Measurements from ENCODE around the gene ZNF207. TPM values are rescaled to one million over a fixed set of nuclear protein-coding genes. Genes with fewer than 3 reads are reported as not detected.
"Not testable (repeated sequence)": the region's sequence is repeated elsewhere in the genome, so short reads cannot be mapped to it uniquely, and the experiment has no call there.

The ZNF207 gene
- polyA plus RNA-seq, 2 of the 4 experiments (the other 2 are of a cell fraction) = 208 to 292 TPM

GRCh38 chr17:32398946-32399345 is 49.0 kb downstream of the ZNF207 start:
- Histone ChIP-seq H3K4me2 (no peak overlapping the region), H3K9me3 (no peaks in the 10 kb centered on the region), H3K4me3 (no peak overlapping the region), H3K27ac (no peak overlapping the region), H3K4me1 (0 out of 3 replicates have a peak, but pooled peaks cover 4% of the 10 kb centered on the region)
- no peak for FAIRE-seq
- no peak; a peak in 1 of 6 replicates for ATAC-seq
- no peak for DNase-seq (ENCODE audit: low read depth in 1 of 2, low spot score in 1 of 2)
- POLR2A ChIA-PET = interaction anchor here (0.8 kb wide), 1 partner anchor 45 kb away, joined by 3 read pairs; the partner anchor contains the start of gene PSMD11
- TF ChIP-seq RARB (CRISPR knock-in tag; IDR thresholded peaks at IDR 0.05) (no peak), EP300 (IDR thresholded peaks at IDR 0.05) (no peak), MAZ (IDR thresholded peaks at IDR 0.05; ENCODE audit: borderline replicate concordance, low read depth, low read length) (no peak), HDAC2 (IDR thresholded peaks at IDR 0.05) (no peak), ZNF302 (CRISPR knock-in tag; IDR thresholded peaks at IDR 0.05) (no peak), SREBF2 (IDR thresholded peaks at IDR 0.05) (no peak), JUNB (IDR thresholded peaks at IDR 0.05) (no peak), POLR2AphosphoS2 (conservative IDR thresholded peaks at IDR 0.05; ENCODE audit: low read length) (no peak), PBX3 (IDR thresholded peaks at IDR 0.05) (no peak), EHF (CRISPR knock-in tag; IDR thresholded peaks at IDR 0.05) (no peak)
- CTCF ChIA-PET = interaction anchor here (0.8 to 2.3 kb wide), 5 partner anchors 9 to 45 kb away, joined by 3 to 10 read pairs (median 5); partner anchors contain the start of gene PSMD11

GRCh38 chr17:32410085-32410484 is 60.1 kb downstream of the ZNF207 start:
- H3K27ac ChIP-seq; ATAC-seq; H3K4me1 ChIP-seq; H3K4me2 ChIP-seq; FAIRE-seq; DNase-seq (ENCODE audit: low read depth in 1 of 2, low spot score in 1 of 2); POLR2A ChIA-PET; H3K9me3 ChIP-seq; H3K4me3 ChIP-seq: not testable (repeated sequence)
- CTCF ChIA-PET = interaction anchor here (0.6 kb wide), 1 partner anchor 268 kb away, joined by 3 read pairs; no protein-coding TSS in a partner anchor
- 93% methylated on average over 3 of the region's 3 CpGs for WGBS (ENCODE audit: missing lambda C conversion rate)

- no peak overlapping the region for H3K27ac ChIP-seq
- peaks cover 17% of the 10 kb centered on the region for H3K9me3 ChIP-seq
- ChIA-PET POLR2A (no interaction called here), CTCF (interaction anchor here (1.1 to 3.3 kb wide), 2 partner anchors 17 to 18 kb away, joined by 7 to 12 read pairs; partner anchors contain the start of gene PSMD11)
- no peak for FAIRE-seq
- peaks cover 9% of the 10 kb centered on the region for H3K4me1 ChIP-seq
- no peak overlapping the region for H3K4me2 ChIP-seq
- TF ChIP-seq NPAS2 (CRISPR knock-in tag; IDR thresholded peaks at IDR 0.05; ENCODE audit: borderline replicate concordance) = no peak
- no peak for TF ChIP-seq JUN (IDR thresholded peaks at IDR 0.05)
- TF ChIP-seq EHF (CRISPR knock-in tag; IDR thresholded peaks at IDR 0.05) = no peak
- no peak for TF ChIP-seq NR3C1 (IDR thresholded peaks at IDR 0.05)
- no peak for TF ChIP-seq TFCP2L1 (CRISPR knock-in tag; IDR thresholded peaks at IDR 0.05)
- no peak for TF ChIP-seq POLR2AphosphoS2 (conservative IDR thresholded peaks at IDR 0.05; ENCODE audit: low read length)
- TF ChIP-seq FOSL2 (IDR thresholded peaks at IDR 0.05) = no peak
- TF ChIP-seq FOSL2 (CRISPR knock-in tag; IDR thresholded peaks at IDR 0.05) = no peak
- TF ChIP-seq HES2 (IDR thresholded peaks at IDR 0.05) = no peak
- TF ChIP-seq ZFP36 (IDR thresholded peaks at IDR 0.05; ENCODE audit: borderline replicate concordance, partially characterized antibody) = no peak
- TF ChIP-seq TP53 (CRISPR knock-in tag; IDR thresholded peaks at IDR 0.05) = no peak
- no peak for TF ChIP-seq MYC (IDR thresholded peaks at IDR 0.05; ENCODE audit: borderline replicate concordance, low read length)
- TF ChIP-seq KDM1A (IDR thresholded peaks at IDR 0.05; ENCODE audit: low read depth) = no peak
- no peak for TF ChIP-seq HOXA7 (CRISPR knock-in tag; IDR thresholded peaks at IDR 0.05)
- no peak for TF ChIP-seq HOXB5 (CRISPR knock-in tag; IDR thresholded peaks at IDR 0.05)
- TF ChIP-seq FOXS1 (CRISPR knock-in tag; IDR thresholded peaks at IDR 0.05) = no peak
- TF ChIP-seq HDAC2 (IDR thresholded peaks at IDR 0.05) = no peak
- TF ChIP-seq FOSB (CRISPR knock-in tag; IDR thresholded peaks at IDR 0.05) = no peak
- WGBS (ENCODE audit: missing lambda C conversion rate) = 40% methylated on average over 4 of the region's 4 CpGs
- no peak for ATAC-seq
- H3K4me3 ChIP-seq = no peak overlapping the region
- no peak for DNase-seq (ENCODE audit: low read depth in 1 of 2, low spot score in 1 of 2)
Measured at GRCh38 chr17:32426894-32427293, 76.9 kb downstream of the ZNF207 start.
